Ectodermal cell (in vitro differentiated cells): ENCODE measurements around the gene LMTK2.

Experiments
- H3K27ac ChIP-seq: 2 replicates; pipeline ENCODE4 v1.7.0; 2013; ENCODE audit warnings: mild to moderate bottlenecking, low read depth, low read length; ENCODE audit not compliant: insufficient read depth, poor library complexity, severe bottlenecking
- H3K27me3 ChIP-seq: 2 replicates; pipeline ENCODE4 v1.7.0; 2013; ENCODE audit warnings: mild to moderate bottlenecking, low read length; ENCODE audit not compliant: insufficient read depth, control insufficient read depth, poor library complexity, severe bottlenecking
- H3K36me3 ChIP-seq: one replicate; pipeline ENCODE4 v1.7.0; 2013; ENCODE audit warnings: low read length; ENCODE audit not compliant: control insufficient read depth, insufficient read depth
- H3K4me1 ChIP-seq: one replicate; pipeline ENCODE4 v1.7.0; 2013; ENCODE audit warnings: low read length; ENCODE audit not compliant: control insufficient read depth, insufficient read depth
- H3K4me3 ChIP-seq: 2 replicates; pipeline ENCODE4 v1.7.0; 2013; ENCODE audit warnings: low read depth, low read length, control low read depth; ENCODE audit not compliant: insufficient read depth
- H3K9me3 ChIP-seq: 2 replicates; pipeline ENCODE4 v1.7.0; 2013; ENCODE audit warnings: mild to moderate bottlenecking, low read length, moderate library complexity; ENCODE audit not compliant: control insufficient read depth
- WGBS, 2 experiments: methylation state at CpG; one replicate each; pipeline ENCODE4 v1.1.7; 2013; ENCODE audit warnings: missing lambda C conversion rate in 2 of 2; 5-methylcytosine and 5-hydroxymethylcytosine counted together

The LMTK2 gene

GRCh38 chr7:98225913-98226614, 119.4 kb downstream of the LMTK2 start:
- 92 to 94% methylated on average over 16 of the region's 16 CpGs for WGBS, 2 experiments
- Histone ChIP-seq H3K27me3 (no peaks in the 10 kb centered on the region), H3K9me3 (no peaks in the 10 kb centered on the region), H3K4me3 (no peak overlapping the region), H3K27ac (no peak overlapping the region), H3K36me3 (no peaks in the 10 kb centered on the region), H3K4me1 (peaks cover 4% of the 10 kb centered on the region)

GRCh38 chr7:98227939-98228338, 121.3 kb downstream of the LMTK2 start:
- no peaks in the 10 kb centered on the region for H3K9me3 ChIP-seq
- H3K4me1 ChIP-seq: peaks cover 4% of the 10 kb centered on the region
- no peaks in the 10 kb centered on the region for H3K27me3 ChIP-seq
- H3K4me3 ChIP-seq: no peak overlapping the region
- no peak overlapping the region for H3K27ac ChIP-seq
- 92 to 93% methylated on average over 18 of the region's 18 CpGs for WGBS, 2 experiments
- H3K36me3 ChIP-seq: no peaks in the 10 kb centered on the region

GRCh38 chr7:98228801-98229200, 122.1 kb downstream of the LMTK2 start:
- Histone ChIP-seq H3K4me3 (no peak overlapping the region), H3K36me3 (no peaks in the 10 kb centered on the region), H3K9me3 (no peaks in the 10 kb centered on the region), H3K27ac (no peak overlapping the region), H3K4me1 (peaks cover 4% of the 10 kb centered on the region), H3K27me3 (no peaks in the 10 kb centered on the region)
- 93% methylated on average over 16 of the region's 16 CpGs for WGBS, 2 experiments

GRCh38 chr7:98229441-98229840, 122.8 kb downstream of the LMTK2 start:
- Histone ChIP-seq H3K27me3 (no peaks in the 10 kb centered on the region), H3K4me1 (peaks cover 4% of the 10 kb centered on the region), H3K27ac (no peak overlapping the region), H3K4me3 (no peak overlapping the region), H3K9me3 (no peaks in the 10 kb centered on the region), H3K36me3 (no peaks in the 10 kb centered on the region)
- 89 to 90% methylated on average over 11 of the region's 11 CpGs for WGBS, 2 experiments

GRCh38 chr7:98229991-98230745, 123.5 kb downstream of the LMTK2 start:
- H3K4me3 ChIP-seq: no peak overlapping the region
- H3K27ac ChIP-seq: no peak overlapping the region
- no peaks in the 10 kb centered on the region for H3K9me3 ChIP-seq
- no peaks in the 10 kb centered on the region for H3K36me3 ChIP-seq
- peaks cover 4% of the 10 kb centered on the region for H3K4me1 ChIP-seq
- H3K27me3 ChIP-seq: no peaks in the 10 kb centered on the region
- WGBS, 2 experiments: 71 to 74% methylated on average over 17 of the region's 17 CpGs

- no peak overlapping the region for H3K27ac ChIP-seq
- 93 to 94% methylated on average over 30 of the region's 30 CpGs for WGBS, 2 experiments
- H3K9me3 ChIP-seq: no peaks in the 10 kb centered on the region
- no peaks in the 10 kb centered on the region for H3K27me3 ChIP-seq
- H3K4me1 ChIP-seq: peaks cover 4% of the 10 kb centered on the region
- H3K4me3 ChIP-seq: no peak overlapping the region
- no peaks in the 10 kb centered on the region for H3K36me3 ChIP-seq
Observed at GRCh38 chr7:98230746-98231471, 124.2 kb downstream of the LMTK2 start.

DNA sequence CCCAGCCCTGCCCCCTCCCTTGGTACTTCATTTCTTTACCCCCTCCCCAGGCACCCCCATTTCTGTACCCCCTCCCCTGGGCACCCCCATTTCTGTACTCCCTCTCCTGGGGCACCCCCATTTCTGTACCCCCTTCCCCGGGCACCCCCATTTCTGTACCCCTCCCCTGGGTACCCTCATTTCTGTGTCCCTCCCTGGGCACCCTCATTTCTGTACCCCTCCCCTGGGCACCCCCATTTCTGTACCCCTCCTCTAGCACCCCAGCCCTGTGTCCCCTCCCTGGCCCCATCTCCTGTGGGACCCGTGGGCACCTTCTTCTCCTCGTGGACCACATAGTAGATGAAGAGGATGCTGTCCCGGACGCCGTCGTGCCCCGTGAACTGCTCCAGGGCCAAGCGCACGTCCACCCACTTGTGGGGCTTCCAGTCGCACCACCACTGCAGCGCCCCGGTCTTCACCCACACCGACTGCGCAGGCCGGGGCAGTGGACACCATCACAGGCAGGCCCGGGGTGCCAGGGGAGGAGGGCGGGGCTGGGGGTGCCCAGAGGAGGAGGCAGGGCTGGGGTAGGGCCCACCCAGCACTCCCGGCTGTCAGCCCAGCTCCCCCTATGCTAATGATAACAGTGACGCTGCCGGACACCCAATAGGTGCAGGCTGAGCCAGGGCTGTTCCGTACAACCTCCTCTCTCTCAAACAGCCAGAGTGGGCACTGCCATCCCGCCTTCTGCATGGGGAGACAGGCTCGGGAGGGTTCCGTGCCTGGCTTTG, 125.0 kb downstream of the LMTK2 start:
- Histone ChIP-seq H3K4me3 (no peak overlapping the region), H3K27me3 (no peaks in the 10 kb centered on the region), H3K36me3 (no peaks in the 10 kb centered on the region), H3K9me3 (no peaks in the 10 kb centered on the region), H3K27ac (no peak overlapping the region), H3K4me1 (peaks cover 4% of the 10 kb centered on the region)
- 95% methylated on average over 25 of the region's 25 CpGs for WGBS, 2 experiments

- Histone ChIP-seq H3K4me3 (no peak overlapping the region), H3K36me3 (no peaks in the 10 kb centered on the region), H3K27ac (no peak overlapping the region), H3K27me3 (no peaks in the 10 kb centered on the region), H3K9me3 (no peaks in the 10 kb centered on the region), H3K4me1 (peaks cover 4% of the 10 kb centered on the region)
- 95% methylated on average over 8 of the region's 8 CpGs for WGBS, 2 experiments
Observed at GRCh38 chr7:98232263-98232585, 125.6 kb downstream of the LMTK2 start.

GRCh38 chr7:98232799-98233198, 126.1 kb downstream of the LMTK2 start:
- peaks cover 4% of the 10 kb centered on the region for H3K4me1 ChIP-seq
- 92 to 93% methylated on average over 16 of the region's 16 CpGs for WGBS, 2 experiments
- H3K36me3 ChIP-seq: no peaks in the 10 kb centered on the region
- no peaks in the 10 kb centered on the region for H3K27me3 ChIP-seq
- no peak overlapping the region for H3K27ac ChIP-seq
- H3K9me3 ChIP-seq: no peaks in the 10 kb centered on the region
- H3K4me3 ChIP-seq: no peak overlapping the region
